Gastrocnemius medialis (tissue), 4 donors: ENCODE measurements around the gene APBA3. TPM values are rescaled to one million over a fixed set of nuclear protein-coding genes. Genes with fewer than 3 reads are reported as not detected.

ENCODE experiments used
- ATAC-seq, 2 donors: fragments of 150-250 bp; one replicate each; pipeline ENCODE4 v1.9.1; 2016
- DNase-seq, 2 donors: peaks; one replicate each; pipeline ENCODE4 v3.0.0-alpha.2; 2019
- H3K27ac ChIP-seq, 4 donors: fragments of 200-600 bp; sonication (generic); 1 replicate in 1 of 4; 2 replicates in 3 of 4; pipeline ENCODE4 v1.5.1; 2016 to 2018; ENCODE audit warnings: mild to moderate bottlenecking in 2 of 4, moderate library complexity in 1 of 4
- H3K27me3 ChIP-seq, 3 donors: fragments of 200-600 bp; sonication (generic) in 2 of 3; 1 replicate in 1 of 3; 2 replicates in 2 of 3; pipeline versions ENCODE4 v1.5.1 to v1.6.0; 2016 to 2019; ENCODE audit warnings: mild to moderate bottlenecking in 1 of 3, moderate library complexity in 1 of 3
- H3K36me3 ChIP-seq, 2 donors: fragments of 200-600 bp; sonication (generic) in 1 of 2; one replicate each; pipeline ENCODE4 v1.5.1; 2017 to 2018
- H3K4me1 ChIP-seq, 2 donors: fragments of 200-600 bp; sonication (generic) in 1 of 2; one replicate each; pipeline ENCODE4 v1.5.1; 2016 to 2017; ENCODE audit warnings: mild to moderate bottlenecking in 2 of 2
- H3K4me3 ChIP-seq, 4 donors: fragments of 200-600 bp; sonication (generic) in 3 of 4; 1 replicate in 1 of 4; 2 replicates in 3 of 4; pipeline ENCODE4 v1.5.1; 2016 to 2019; ENCODE audit warnings: mild to moderate bottlenecking in 2 of 4
- H3K9me3 ChIP-seq, 3 donors: fragments of 200-600 bp; sonication (generic) in 2 of 3; 1 replicate in 1 of 3; 2 replicates in 2 of 3; pipeline ENCODE4 v1.5.1; 2016 to 2019
- CTCF ChIP-seq, 5 experiments: fragments of 450-650 bp in 3 of 5; fragments of 200-600 bp in 2 of 5; sonication (generic) in 2 of 5; IDR thresholded peaks in 4 of 5; conservative IDR thresholded peaks in 1 of 5; 1 replicate in 4 of 5; 2 replicates in 1 of 5; pipeline ENCODE4 v1.5.1; 2016 to 2019; ENCODE audit warnings: antibody characterized with exemption in 5 of 5, mild to moderate bottlenecking in 3 of 5, moderate library complexity in 3 of 5
- POLR2A ChIP-seq, 2 donors: fragments of 450-650 bp; IDR thresholded peaks; one replicate each; pipeline ENCODE4 v1.6.1; 2017; ENCODE audit warnings: antibody characterized with exemption in 2 of 2, mild to moderate bottlenecking in 2 of 2, moderate library complexity in 2 of 2
- in situ Hi-C, 4 donors: fragments of 200-750 bp; cut with MboI; loops; one replicate each; pipeline versions ENCODE4 v1.15.0 to v1.8.0; 2017; ENCODE audit warnings: low sequenced_read_pairs in 4 of 4
- intact Hi-C: fragments of 100-400 bp; cut with DNase I; formaldehyde crosslinking; loops from one replicate; pipeline ENCODE4 v1.15.1; 2023; ENCODE audit warnings: low total_unique reads
- total RNA-seq, 4 donors: library from RNA; depleted of rRNA; stranded (reverse); fragments of >200 nt; gene quantifications; one replicate each; pipeline versions ENCODE4 v1.1.0 to v1.2.3, GENCODE V29; 2016

Gene APBA3
- total RNA-seq, 4 donors from 2014 or later, result 14.0 to 29.6 (median 27.4) TPM

- Histone ChIP-seq H3K27me3 (peaks cover 43 to 65% (median 47%) of the 10 kb centered on the region in 3 donors), H3K4me1 (no peaks in the 10 kb centered on the region), H3K9me3 (no peaks in the 10 kb centered on the region), H3K27ac (no peak overlapping the region), H3K4me3 (no peak overlapping the region), H3K36me3 (no peaks in the 10 kb centered on the region)
- ATAC-seq, result no peak
- TF ChIP-seq CTCF (IDR thresholded peaks at IDR 0.05 in 4 of 5, conservative IDR thresholded peaks at IDR 0.05 in 1 of 5) (no peak), POLR2A (IDR thresholded peaks at IDR 0.05) (no peak)
- no peak for DNase-seq
- in situ Hi-C loops, result no loop called here
- intact Hi-C loops, result no loop called here
Measured at GRCh38 chr19:3720349-3720917, 41.1 kb downstream of the APBA3 start.

GRCh38 chr19:3719868-3720267 is 41.6 kb downstream of the APBA3 start:
- H3K27me3 ChIP-seq, result peaks cover 43 to 65% (median 43%) of the 10 kb centered on the region in 3 donors
- H3K27ac ChIP-seq, result no peak overlapping the region
- in situ Hi-C loops (no loop called here), intact Hi-C loops (no loop called here)
- H3K36me3 ChIP-seq, result no peaks in the 10 kb centered on the region
- no peaks in the 10 kb centered on the region for H3K4me1 ChIP-seq
- TF ChIP-seq CTCF (IDR thresholded peaks at IDR 0.05 in 4 of 5, conservative IDR thresholded peaks at IDR 0.05 in 1 of 5), result no peak
- TF ChIP-seq POLR2A (IDR thresholded peaks at IDR 0.05), result no peak
- ATAC-seq (no peak), DNase-seq (no peak)
- H3K9me3 ChIP-seq, result no peaks in the 10 kb centered on the region
- H3K4me3 ChIP-seq, result no peak overlapping the region

- DNase-seq, result no peak
- H3K36me3 ChIP-seq, result no peaks in the 10 kb centered on the region
- TF ChIP-seq POLR2A (IDR thresholded peaks at IDR 0.05) (no peak), CTCF (IDR thresholded peaks at IDR 0.05 in 4 of 5, conservative IDR thresholded peaks at IDR 0.05 in 1 of 5) (no peak)
- in situ Hi-C loops, result no loop called here
- intact Hi-C loops, result no loop called here
- peaks cover 16 to 35% (median 22%) of the 10 kb centered on the region in 3 donors for H3K27me3 ChIP-seq
- H3K4me3 ChIP-seq, result no peak overlapping the region
- no peak overlapping the region for H3K27ac ChIP-seq
- H3K4me1 ChIP-seq, result no peaks in the 10 kb centered on the region
- H3K9me3 ChIP-seq, result no peaks in the 10 kb centered on the region
- ATAC-seq, result no peak
Measured at GRCh38 chr19:3716147-3716668, 45.3 kb downstream of the APBA3 start.

- in situ Hi-C loops (no loop called here), intact Hi-C loops (no loop called here)
- Histone ChIP-seq H3K36me3 (no peaks in the 10 kb centered on the region), H3K4me3 (no peak overlapping the region), H3K9me3 (no peaks in the 10 kb centered on the region), H3K27ac (no peak overlapping the region), H3K4me1 (peaks cover 5 to 12% of the 10 kb centered on the region in 2 donors), H3K27me3 (peaks cover 0 to 7% (median 0%) of the 10 kb centered on the region in 3 donors)
- DNase-seq, result no peak
- ATAC-seq, result peak in 1 of 2 donors; percentile 42
- TF ChIP-seq POLR2A (IDR thresholded peaks at IDR 0.05) (no peak), CTCF (IDR thresholded peaks at IDR 0.05 in 4 of 5, conservative IDR thresholded peaks at IDR 0.05 in 1 of 5) (no peak)
Measured at GRCh38 chr19:3712663-3713611, 48.6 kb downstream of the APBA3 start.
